ENCODE results near the gene CD33. TPM values are rescaled to one million over a fixed set of nuclear protein-coding genes. Genes with fewer than 3 reads are reported as not detected.

CD33 gene
- total RNA-seq, 1 experiment from 2014 or later, result 0.35 TPM

- H3K4me2 ChIP-seq (ENCODE audit: insufficient read depth, insufficient read length, low read length), result no peak overlapping the region
- H3K27me3 ChIP-seq (ENCODE audit: insufficient read depth, low read length), result no peaks in the 10 kb centered on the region
- H2BK12ac ChIP-seq (ENCODE audit: insufficient read length, low read depth, low read length), result no peak overlapping the region
- DNase-seq, result no peak
- Mint-ChIP-seq H3K27me3 (ENCODE audit: low read depth) (peaks cover 12% of the 10 kb centered on the region), H3K27ac (no peak overlapping the region), H3K36me3 (ENCODE audit: insufficient read depth in 1 of 3, low read depth in 3 of 3) (peaks cover 0 to 4% (median 0%) of the 10 kb centered on the region in 3 experiments; a peak in 1 of 7 replicates), H3K9me3 (peaks cover 0 to 50% of the 10 kb centered on the region in 2 experiments; a peak in 2 of 5 replicates), H3K4me3 (no peak overlapping the region), H3K4me1 (0 out of 4 replicates have a peak, but pooled peaks cover 0 to 2% of the 10 kb centered on the region in 2 experiments)
- H3K23ac ChIP-seq (ENCODE audit: insufficient read length, low read depth, low read length), result no peak overlapping the region
- no peak overlapping the region for H2AK5ac ChIP-seq (ENCODE audit: insufficient read length, low read length)
- H2AFZ ChIP-seq (ENCODE audit: low read length), result no peak overlapping the region
- no peak overlapping the region for H2BK15ac ChIP-seq (ENCODE audit: low read depth, low read length)
- no peak overlapping the region for H3K56ac ChIP-seq (ENCODE audit: insufficient read length, low read depth, low read length)
- no peaks in the 10 kb centered on the region for H3K23me2 ChIP-seq (ENCODE audit: insufficient read length, low read depth, low read length, poor library complexity, severe bottlenecking)
- no peaks in the 10 kb centered on the region for H3K79me1 ChIP-seq (ENCODE audit: insufficient read depth, low read depth, low read length, poor library complexity, severe bottlenecking)
- WGBS (ENCODE audit: extremely low coverage, insufficient read length, low lambda C conversion rate), result no CpG with 5 or more reads among the region's 7 CpGs
- H3K4ac ChIP-seq (ENCODE audit: low read depth, low read length), result no peak overlapping the region
- H3K9me3 ChIP-seq (ENCODE audit: control insufficient read depth, low read depth, low read length), result no peaks in the 10 kb centered on the region
- H3K18ac ChIP-seq (ENCODE audit: insufficient read length, low read depth, low read length), result no peak overlapping the region
- no peak overlapping the region for H4K91ac ChIP-seq (ENCODE audit: insufficient read length, low read depth, low read length)
- no peak overlapping the region for H2BK120ac ChIP-seq (ENCODE audit: low read depth, low read length, poor library complexity, severe bottlenecking)
- no peak overlapping the region for H3K14ac ChIP-seq (ENCODE audit: insufficient read depth, low read length)
- H2BK5ac ChIP-seq (ENCODE audit: insufficient read length, low read length), result no peak overlapping the region
- no peak overlapping the region for H3K27ac ChIP-seq (ENCODE audit: insufficient read length, low read depth, low read length)
- no peaks in the 10 kb centered on the region for H3K79me2 ChIP-seq (ENCODE audit: insufficient read depth, low read length)
- TF ChIP-seq CTCF (conservative IDR thresholded peaks at IDR 0.05), result no peak
- no peaks in the 10 kb centered on the region for H3K4me1 ChIP-seq (ENCODE audit: insufficient read depth, low read length)
- H4K5ac ChIP-seq (ENCODE audit: insufficient read length, low read depth, low read length), result no peak overlapping the region
- no peak overlapping the region for H2BK20ac ChIP-seq (ENCODE audit: low read depth, low read length, poor library complexity, severe bottlenecking)
- H4K8ac ChIP-seq (replicated peaks; ENCODE audit: insufficient read length, low read depth, low read length), result no peak overlapping the region
- H3T11ph ChIP-seq (ENCODE audit: low read length), result no peak overlapping the region
- no peaks in the 10 kb centered on the region for H4K20me1 ChIP-seq (ENCODE audit: control insufficient read depth, insufficient read depth, insufficient read length)
- no peak overlapping the region for H3K9ac ChIP-seq (ENCODE audit: extremely low read depth, insufficient read length, low read length)
These were observed 16.0 kb downstream of the CD33 start for GRCh38 chr19:51240866-51241265.

Data from H9 (cell line).